Dermis microvascular lymphatic vessel endothelial cell (primary cell): ENCODE measurements around the gene EPOP. TPM values are rescaled to one million over a fixed set of nuclear protein-coding genes. Genes with fewer than 3 reads are reported as not detected.

Experiments
- DNase-seq, 2 donors: peaks; one replicate each; pipeline versions ENCODE4 v3.0.0 to v3.0.0-alpha.2; 2010; ENCODE audit warnings: low read depth in 2 of 2
- total RNA-seq: library from RNA; depleted of rRNA; stranded (reverse); fragments of >200 nt; gene quantifications from 2 replicates; pipeline ENCODE4 v1.2.1, GENCODE V29; 2014

The EPOP gene
- total RNA-seq, 1 donor from 2014 or later = 0.90 TPM

DNA sequence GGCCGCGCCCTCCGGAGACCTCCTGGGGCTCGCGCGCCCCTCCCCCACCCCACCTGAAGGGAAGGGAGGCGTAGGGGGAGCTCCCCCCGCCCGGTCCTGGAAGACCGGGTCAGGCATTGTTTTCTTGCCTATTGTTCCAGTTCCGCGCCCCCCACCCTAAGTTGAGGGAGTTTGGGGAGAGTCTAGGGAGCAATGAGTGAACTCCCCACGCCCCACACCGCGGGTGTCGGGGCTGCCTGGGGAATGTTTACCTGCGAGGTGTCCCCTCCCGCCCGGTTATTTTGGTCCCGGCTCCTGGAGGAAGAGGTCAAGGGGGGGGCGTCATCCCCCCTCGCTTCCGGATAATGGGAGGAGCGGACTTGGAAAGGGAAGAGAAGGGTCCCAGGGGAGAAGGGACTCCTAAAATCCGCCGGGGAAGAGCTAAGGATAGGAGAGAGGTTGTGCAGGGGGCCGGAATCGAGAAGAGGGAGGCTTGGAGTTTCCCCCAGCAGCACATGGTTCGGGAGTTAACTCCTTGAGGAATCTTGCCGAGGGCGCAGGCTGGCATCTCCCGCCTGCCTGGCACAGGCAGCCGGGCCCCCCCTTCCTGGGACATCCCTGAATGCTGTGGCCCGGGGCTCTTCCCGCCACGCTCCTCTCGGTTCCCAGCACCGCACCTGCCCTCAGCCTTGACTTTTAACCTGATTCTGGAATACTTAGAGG is 31.2 kb upstream of the EPOP start:
- DNase-seq = peak in 1 of 2 donors; percentile 13

DNA sequence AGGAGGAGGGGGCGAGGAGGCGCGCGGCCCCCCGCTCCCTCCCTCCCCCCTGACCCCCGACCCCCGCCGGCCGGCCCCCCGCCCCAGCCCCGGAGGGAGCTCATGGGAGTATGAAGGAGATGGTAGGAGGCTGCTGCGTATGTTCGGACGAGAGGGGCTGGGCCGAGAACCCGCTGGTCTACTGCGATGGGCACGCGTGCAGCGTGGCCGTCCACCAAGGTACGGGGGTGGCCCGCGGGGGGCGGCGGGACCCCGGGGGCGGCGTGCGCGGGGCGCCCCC is 30.7 kb upstream of the EPOP start:
- DNase-seq = no peak

DNA sequence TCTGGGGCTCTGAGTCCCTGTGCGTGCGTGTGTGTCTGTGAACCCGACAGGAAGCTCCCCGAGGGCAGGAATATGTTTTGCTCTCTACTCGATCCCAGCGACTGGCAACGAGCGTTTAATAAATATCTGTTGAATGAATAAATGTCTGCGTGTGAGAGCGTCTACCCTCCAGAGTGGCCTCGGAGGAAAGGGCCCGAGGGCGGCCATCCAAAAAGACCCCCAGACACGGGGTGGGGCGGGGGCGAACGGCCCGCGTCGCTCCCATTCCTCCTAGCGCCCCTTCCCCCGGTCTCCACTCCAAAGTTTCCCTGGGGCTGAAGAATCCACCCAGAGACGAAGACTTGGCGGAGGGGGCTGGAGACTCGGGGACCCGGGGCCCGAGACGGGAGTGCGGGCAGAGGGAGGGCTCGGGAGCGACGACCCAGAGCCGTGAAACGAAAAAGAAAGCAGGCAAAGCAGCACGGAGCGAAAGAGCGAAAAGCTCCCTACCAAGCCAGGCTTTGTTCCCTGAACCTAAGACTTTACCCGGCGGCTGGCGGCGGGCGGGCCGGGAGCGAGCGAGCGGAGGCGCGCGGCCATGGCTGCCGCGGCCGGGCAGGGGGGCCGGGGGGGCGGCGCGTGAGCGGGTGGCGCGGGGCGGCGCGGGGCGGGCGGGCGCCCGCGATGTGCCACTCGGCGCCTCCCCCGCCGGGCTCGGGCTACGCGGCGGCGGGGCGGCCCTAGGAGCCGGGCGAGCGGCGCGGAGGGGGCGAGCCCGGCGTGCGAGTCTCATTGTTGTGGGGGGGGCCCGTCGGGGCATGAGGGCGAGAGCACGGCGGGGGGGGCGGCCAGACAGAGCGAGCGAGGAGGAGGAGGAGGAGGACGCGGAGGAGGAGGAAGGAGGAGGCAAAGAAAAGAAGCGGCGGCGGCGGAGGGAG is 30.1 kb upstream of the EPOP start, which contains the start of gene MLLT6:
TSS of gene MLLT6 (plus strand) at position 668 of the 917 bp plus-strand sequence. CDS start 360 bp downstream, outside the sequence.
- peak; percentile 51 to 74 for DNase-seq

DNA sequence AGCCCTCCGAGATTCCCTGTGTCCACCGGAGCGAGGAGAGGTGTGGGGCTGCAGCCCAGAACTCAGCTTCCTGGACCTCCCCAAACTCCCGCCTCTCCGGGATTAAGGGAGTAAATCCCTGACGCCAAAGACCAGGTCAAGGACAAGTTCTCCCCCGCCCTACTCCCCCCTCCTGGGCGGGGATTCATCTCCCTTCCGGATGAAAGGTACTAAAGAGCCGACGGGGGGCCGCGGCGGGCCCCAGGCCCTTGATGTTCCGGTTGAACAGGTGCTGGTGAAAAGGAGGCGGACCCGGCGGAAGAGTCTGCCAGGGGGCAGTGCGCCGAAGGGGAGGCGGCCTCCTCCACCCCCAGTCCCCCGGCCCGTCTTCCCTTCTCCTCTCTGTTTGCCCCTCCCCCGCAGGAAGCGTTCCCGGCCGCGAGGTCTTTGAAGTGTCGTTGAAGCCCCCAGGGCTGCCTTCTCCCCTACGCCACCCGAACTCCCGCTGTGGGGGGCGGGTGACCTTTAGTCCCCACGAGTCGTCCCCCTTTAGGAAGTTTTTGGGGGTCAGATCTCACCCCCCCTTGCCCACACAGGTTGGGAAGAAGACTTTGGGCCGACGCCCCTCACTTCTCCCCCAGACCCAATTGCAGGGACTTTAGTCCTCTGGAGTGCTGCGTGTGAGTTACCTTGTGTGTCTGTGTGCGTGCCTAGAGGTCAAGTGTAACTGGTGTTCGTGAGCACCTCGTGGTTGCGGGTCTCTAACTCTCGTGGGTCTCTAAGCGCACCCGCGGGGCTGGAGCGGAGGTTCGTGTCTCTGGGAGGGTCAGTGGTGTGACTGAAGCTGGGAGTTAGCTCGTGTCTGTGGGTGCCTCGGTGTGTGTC is 29.2 kb upstream of the EPOP start:
- DNase-seq = peak in 1 of 2 donors; percentile 44

DNA sequence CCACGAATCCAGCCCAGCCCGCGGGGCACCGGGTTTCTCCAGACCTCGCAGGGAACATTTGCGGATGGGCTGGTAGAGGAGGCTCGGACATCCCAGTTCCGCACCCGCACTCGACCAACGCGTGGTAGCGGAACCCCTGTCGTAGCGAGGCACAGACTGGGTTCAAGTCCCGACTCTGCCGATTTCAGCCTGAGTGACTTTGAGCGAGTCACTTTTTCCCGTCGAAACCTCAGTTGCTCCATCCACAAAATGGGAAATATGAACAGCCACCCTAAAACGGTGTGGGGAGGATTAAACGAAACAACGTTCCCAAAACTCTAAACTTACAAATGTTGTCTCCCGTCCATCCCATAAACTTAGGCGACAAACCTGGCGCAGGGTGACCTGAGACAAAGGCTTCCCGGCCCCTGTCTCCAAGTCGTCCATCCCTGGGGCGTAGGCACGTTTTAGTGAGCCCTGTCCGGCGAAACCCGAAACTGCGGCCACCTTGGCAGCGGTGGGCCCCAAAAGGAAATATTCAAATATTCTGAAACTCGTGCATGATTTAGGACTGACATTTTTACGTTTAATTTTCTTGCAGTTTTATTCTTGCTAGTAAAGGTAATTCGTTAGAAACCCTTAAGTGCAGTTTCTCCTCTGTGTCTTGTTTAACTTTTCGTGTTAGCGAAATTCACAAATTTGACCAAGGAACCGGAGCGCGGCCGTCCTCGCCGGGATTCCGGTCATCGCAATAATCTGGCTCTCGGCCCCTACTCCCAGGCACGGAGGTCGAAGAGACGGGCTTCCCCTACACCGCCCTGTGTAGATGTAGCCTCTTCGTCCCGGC is 28.4 kb upstream of the EPOP start:
- DNase-seq = no peak

DNA sequence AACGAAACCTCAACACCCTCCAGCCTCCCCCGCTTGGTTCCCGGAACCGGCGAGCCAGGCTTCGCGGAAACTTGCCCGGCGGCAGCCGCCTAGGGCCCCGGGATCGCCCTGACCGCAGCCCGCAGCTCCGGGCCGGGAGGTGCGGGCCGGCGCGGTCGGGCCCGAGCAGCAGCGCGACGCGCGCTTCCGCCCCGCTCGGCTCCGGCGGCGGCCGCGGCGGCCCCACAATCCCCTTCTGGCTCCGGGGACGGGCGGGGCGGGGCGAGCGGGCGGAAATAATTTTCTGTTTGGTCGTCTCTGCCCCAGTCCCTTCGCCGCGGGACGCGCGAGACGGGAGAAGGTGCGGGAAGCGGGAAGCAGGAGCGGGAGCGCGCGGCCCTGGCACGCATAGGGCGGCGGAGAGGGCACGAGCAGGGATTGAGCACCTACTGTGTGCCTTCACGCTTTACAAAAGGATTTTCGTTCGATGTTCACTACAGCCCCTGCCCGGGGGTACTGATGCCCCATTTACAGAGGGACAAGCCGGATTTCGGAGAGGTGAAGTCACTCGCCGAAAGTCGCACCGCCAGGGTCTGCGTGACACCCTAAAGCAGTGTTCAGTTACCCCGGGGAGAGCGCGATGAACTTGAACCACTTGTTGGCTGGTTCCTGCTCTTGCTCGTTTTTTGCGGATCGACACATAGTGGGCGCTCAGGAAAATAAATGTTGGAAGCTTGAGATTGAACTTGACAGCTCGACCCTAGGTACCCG is 27.6 kb upstream of the EPOP start:
- DNase-seq = peak; percentile 52 to 86

DNA sequence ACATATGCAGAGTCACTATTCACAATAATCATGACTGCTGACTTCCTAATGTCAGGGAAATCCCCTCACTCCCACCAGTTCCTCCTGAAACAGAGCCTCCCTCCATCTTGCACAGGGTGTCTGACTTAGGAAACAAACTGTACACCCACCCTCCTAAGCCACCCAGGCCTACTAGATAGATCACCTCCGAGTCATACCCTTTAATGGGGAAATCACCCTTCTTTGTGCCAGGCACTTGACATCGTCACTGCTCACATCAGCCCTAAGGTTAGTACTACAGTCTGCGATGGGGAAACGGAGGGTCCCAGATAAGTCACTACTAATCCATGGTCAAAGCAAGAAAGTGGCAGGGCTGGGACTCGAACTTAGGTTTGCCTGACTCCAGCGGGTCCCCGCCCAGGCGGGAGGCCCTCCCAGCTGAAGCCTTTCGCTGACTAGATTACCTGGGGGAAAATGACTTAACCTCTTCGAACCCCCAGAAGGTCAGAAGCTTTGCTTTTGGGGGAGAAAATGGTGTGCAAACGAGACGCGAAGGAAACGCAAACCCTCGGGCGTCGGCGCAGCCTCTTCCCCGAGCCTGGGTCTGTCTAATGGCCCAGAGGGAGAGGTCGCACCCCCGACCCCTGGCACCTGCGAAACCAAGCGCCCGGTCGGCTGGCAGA is 26.9 kb upstream of the EPOP start:
- peak in 1 of 2 donors; percentile 41 for DNase-seq

DNA sequence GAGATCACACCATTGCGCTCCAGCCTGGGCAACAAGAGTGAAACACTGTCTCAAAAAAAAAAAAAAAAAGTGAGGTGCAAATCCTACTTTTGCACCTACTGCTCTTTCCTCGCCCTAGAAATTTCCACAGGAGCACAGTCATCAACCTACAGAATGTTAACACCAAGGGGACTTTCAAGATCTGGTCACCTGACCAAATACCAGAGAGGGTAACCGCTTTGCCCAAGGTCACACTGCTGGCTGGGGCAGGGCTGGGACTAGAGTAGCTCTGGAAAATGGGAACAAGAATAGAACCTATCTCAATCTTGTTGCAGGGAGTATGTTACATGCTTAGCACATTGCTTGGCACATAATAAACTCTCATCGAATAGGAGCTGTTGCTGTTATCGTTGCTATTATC is 24.0 kb upstream of the EPOP start:
- DNase-seq = no peak

DNA sequence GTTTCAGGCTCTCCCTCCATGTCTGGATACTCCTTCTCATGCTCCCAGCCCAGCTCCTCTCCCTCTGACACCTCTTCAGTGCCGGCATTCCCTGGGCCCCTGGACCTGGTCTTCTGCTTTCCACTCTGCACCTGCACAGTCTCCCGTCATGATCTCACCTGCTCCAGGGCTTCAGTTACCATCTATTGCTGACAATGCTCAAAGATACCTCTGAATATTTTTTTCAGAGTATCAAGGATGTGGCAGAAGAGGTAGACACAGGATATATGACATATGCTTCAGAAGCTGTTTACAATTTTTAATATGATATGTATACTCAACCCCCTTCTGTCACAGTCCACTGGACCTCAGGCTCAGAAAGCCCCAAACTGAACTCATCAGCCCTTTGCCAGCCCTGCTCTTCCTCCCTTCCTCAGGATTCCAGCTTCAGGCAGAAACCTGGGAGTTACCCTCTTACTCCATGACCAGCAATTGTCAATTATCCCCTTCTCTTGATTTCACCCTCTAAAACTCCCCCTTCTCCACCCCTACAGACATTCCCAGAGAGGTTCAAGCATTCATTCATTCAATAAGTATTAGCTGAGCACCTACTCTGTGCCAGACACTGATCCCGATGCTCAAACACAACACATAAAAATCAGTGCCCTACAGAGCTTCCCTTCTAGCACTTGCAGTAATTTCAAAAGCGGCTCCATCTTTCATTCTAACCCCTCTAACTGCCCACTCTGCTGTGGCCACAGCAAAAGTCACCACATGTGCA is 22.5 kb upstream of the EPOP start:
- DNase-seq = no peak

DNA sequence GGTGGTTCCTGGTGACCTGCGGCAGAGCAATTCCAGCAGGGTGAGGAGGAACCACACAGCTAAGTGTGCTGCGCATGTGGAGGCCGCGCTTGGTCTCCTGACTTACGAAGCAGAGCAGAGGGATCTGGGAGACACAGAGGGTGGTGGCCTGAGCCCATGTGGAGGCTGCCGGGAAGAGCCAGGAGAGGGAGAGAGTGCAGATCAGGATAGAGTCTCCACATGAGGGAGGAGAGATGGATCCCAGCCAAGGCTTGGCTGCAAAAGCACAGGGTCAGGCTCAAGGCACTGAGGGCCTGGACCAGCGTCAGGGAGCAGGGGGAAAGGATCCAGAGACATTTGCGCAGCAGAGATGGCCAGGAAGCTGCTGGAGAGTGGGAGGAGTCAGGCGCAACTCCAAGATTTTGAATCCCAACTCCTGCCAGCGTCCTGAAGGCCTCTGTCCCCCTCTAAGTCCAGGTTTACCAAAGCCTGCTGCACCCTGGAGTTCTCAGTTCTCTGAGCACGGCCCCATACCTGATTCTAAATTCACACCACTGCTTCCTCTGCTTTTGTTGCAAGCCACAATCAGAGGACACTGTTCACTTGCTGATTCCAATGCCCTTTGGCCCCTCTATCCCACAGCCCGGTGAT is 19.1 kb upstream of the EPOP start:
- DNase-seq = no peak

DNA sequence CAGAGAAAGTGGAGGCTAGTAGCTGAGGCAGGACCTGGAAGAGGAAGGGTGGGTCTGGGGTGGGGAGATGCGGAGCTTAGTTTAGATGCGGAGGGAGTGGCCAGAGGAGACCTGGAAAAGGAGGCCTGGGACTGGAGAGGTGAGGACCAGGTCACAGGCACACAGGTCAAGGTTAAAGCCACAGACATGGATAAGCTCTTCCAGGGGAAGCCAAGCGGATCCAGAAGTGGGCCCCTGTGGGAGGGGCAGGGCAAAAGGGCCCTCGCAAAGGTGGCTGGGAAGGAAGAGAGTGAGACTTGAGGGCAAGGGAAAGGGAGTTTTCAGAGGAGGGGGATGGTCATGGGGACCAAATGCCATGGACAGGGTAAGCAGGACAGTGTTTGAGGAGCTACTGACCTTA is 16.4 kb upstream of the EPOP start:
- DNase-seq = no peak

DNA sequence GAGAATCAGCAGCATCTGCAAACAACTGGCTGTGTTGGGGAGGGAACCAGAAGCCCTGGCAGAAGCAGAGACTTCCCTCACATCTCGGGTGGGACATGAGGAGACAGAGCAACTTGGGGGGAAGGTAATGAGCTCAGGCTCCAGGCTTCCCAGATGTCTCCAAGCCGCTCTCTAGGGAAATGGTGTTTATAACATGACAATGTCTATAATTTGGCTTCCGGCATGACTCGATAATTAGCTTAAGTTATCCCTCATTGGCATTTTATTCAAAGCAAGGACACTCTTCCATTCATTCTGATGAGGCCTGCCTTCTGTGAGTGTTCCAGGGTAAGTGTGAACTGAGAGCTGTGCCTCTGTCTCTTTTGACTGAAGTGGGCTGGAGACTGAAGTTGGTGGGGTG is 15.6 kb upstream of the EPOP start:
- DNase-seq = no peak

DNA sequence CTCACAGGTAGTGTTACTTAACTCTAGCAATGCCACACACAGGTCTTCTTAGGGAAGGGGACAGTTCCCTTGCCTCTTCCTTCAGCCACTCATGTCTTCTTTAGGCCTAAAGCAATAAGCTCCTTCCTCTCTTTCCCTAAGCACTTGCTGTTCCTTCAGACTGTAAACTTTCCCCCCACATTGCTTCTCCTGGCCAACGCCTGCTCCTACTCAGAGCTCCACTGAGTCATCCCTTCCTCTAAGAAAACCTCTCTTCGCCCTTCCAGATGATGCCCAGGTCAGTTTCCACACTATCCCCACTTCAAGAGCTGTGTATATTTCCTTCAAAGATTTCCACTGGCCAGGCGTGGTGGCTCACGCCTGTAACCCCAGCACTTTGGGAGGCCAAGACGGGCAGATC is 12.5 kb upstream of the EPOP start:
- peak in 1 of 2 donors; percentile 43 for DNase-seq

DNA sequence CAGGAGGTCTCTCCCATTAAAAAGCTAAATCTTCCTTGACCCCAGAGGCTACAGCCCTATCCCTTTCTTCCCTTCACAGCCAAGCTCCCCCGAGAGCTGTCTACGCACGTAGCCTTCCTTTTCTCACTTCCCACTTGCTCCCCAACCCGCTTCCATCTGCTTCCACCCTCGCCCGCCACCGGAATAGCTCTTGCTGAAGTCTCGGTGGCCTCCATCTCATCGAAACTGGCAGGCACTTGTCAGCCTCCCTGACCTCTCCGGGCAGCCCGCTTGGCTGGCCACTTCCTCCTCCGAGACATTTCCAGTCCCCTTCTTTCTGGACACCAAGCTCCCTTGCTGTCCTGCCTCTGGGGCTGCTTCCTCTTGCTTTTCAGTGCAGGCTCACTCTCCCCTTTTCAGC is 10.7 kb upstream of the EPOP start:
- no peak for DNase-seq

DNA sequence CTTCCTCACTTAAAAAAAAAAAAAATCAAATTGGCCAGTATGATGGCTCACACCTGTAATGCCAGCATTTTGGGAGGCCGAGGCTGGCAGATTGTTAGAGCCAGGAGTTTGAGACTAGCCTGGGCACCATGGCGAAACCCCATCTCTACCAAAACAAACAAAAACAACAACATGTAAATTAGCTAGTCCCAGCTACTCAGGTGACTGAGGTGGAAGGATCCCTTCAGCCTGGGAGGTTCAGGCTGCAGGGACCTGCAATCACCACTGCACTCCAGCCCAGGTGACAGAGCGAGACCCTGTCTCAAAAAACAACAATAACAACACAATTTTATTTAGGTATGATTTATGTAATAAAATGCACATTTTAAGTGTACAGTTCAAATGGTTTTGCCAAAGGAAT is 6.3 kb upstream of the EPOP start:
- no peak for DNase-seq

DNA sequence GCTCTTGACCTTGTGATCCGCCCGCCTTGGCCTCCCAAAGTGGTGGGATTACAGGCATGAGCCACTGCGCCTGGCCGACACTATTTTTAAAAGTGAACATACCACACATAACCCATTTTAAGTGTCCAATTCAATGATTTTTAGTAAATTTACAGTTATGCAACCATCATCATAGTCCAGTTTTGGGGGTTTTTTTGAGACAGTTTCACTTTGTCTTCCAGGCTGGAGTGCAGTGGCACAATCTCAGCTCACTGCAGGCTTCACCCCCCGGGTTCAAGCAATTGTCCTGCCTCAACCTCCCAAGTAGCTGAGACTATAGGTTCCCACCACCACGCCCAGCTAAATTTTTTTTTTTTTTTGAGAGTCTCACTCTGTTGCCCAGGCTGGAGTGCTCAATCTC is 3.1 kb upstream of the EPOP start:
- no peak for DNase-seq

DNA sequence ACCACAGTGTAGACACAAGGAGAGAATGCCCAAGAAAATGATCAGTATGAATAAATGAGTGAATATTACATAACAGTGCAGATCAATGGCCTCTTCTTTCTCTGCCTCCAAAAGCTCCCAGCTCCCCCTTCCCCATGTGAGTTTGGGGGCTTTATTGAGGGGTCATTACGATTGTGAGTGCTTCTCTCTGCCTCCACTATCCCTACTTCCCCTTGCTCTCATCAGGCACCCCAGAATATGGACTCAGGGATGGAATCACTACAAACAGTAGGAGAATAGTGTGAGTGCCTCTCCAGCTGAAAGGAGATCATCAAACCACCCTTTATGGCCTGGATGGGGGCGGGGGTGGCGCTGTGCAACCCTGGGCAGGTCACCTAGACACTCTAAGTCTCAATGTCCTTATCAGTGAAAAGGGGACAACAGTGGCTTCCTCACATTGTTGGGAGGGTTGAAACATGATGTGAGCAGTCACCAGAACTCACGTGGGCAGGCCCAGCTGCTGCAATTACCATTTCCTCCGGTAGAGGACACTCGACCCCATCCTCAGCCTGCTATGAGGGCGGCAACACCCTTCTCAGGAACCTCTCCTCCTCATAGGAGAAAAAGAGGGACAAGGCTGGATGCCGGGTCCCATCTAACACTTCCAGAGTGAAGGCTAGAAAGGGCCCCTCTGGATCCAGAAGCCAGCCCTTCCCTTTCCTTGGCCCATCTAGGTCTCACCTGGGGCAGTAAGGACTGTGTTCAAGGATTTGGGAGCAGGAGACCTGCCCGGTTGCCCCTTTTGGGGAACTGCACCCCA is 2.1 kb upstream of the EPOP start:
- DNase-seq = peak; percentile 56 to 83
